T follicular helper cell (primary cell): ENCODE results near the gene FAM81A.

Source experiments
- DNase-seq: peaks from one replicate; pipeline ENCODE4 v3.0.0-alpha.2; 2020; ENCODE audit warnings: low read depth

FAM81A gene

GRCh38 chr15:59543721-59544547, 105.9 kb downstream of the FAM81A start:
- DNase-seq: no peak

- DNase-seq: no peak
Observed at GRCh38 chr15:59545573-59545972, 107.6 kb downstream of the FAM81A start.

- DNase-seq: no peak
Observed at GRCh38 chr15:59548501-59549226, 110.7 kb downstream of the FAM81A start.

GRCh38 chr15:59549301-59550185, 111.6 kb downstream of the FAM81A start:
- no peak for DNase-seq

GRCh38 chr15:59550530-59550929, 112.5 kb downstream of the FAM81A start:
- no peak for DNase-seq

GRCh38 chr15:59550956-59551355, 113.0 kb downstream of the FAM81A start:
- no peak for DNase-seq

GRCh38 chr15:59553879-59554735, 116.1 kb downstream of the FAM81A start:
- DNase-seq: no peak

- DNase-seq: no peak
Observed at GRCh38 chr15:59555696-59556095, 117.7 kb downstream of the FAM81A start.

GRCh38 chr15:59556380-59556779, 118.4 kb downstream of the FAM81A start:
- DNase-seq: no peak

- DNase-seq: no peak
Observed at GRCh38 chr15:59557581-59557980, 119.6 kb downstream of the FAM81A start.

GRCh38 chr15:59558851-59559250, 120.9 kb downstream of the FAM81A start:
- DNase-seq: no peak

GRCh38 chr15:59561547-59561946, 123.6 kb downstream of the FAM81A start:
- no peak for DNase-seq

- DNase-seq: no peak
Observed at GRCh38 chr15:59562448-59563186, 124.6 kb downstream of the FAM81A start.

- no peak for DNase-seq
Observed at GRCh38 chr15:59565299-59565698, 127.3 kb downstream of the FAM81A start.

GRCh38 chr15:59567324-59567723, 129.3 kb downstream of the FAM81A start:
- no peak for DNase-seq

GRCh38 chr15:59569477-59569876, 131.5 kb downstream of the FAM81A start:
- DNase-seq: no peak

GRCh38 chr15:59570315-59570714, 132.3 kb downstream of the FAM81A start:
- DNase-seq: no peak

GRCh38 chr15:59571606-59572005, 133.6 kb downstream of the FAM81A start:
- DNase-seq: no peak
